OCI-LY7 (cell line): ENCODE results near the gene TM9SF1.

ENCODE experiments used
- EZH2phosphoT487 ChIP-seq: fragments of 200-600 bp; sonication (generic); IDR thresholded peaks from 2 replicates; pipeline ENCODE4 v1.6.1; 2018; ENCODE audit warnings: low read depth, borderline replicate concordance, mild to moderate bottlenecking, mixed run types, antibody characterized with exemption, low read length, moderate library complexity, mixed read lengths
- TF ChIP-seq, protein P1 (sequence below): fragments of 200-600 bp; sonication (generic); conservative IDR thresholded peaks from 2 replicates; pipeline ENCODE4 v1.5.1; 2014; ENCODE audit warnings: mild to moderate bottlenecking, antibody characterized with exemption, low read length, moderate library complexity, mixed read lengths

DNA sequence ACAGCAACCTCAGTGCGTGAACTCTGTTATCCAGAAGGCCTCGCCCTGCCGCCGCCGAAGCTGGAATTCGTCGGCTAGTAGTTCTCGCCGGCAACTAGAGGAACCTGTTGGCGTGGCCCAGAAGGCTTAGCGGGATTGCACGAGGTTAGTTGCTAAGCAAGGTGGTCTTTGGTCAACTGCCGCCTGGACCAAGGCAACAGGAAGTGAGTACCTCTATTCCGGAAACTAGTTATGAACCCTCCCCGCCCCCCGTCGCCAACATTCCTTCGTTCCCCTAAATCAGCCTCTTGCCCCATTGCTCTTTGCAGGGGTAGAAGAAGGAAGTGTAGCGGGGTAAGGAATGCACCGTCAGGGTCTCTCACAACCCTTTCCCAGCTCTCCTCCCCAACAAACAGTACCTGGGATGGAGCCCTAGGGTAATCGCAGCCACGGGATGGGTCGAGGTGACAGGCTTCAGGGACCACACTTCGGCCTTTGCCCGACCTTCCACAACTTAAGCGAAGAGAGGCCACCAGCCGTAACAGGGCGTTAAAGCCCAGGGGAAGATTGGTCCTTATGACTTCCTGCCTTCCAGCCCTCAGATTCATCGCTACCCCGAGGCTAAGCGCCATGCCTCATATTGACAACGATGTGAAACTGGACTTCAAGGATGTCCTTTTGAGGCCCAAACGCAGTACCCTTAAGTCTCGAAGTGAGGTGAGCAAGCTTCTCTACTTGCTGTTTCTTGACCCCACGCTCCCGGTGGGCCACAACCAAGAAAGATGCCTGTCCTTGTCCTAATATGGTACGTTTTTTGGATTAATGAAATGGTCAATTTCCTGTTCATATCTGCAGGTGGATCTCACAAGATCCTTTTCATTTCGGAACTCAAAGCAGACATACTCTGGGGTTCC lies 37.6 kb upstream of the TM9SF1 start, which contains the start of gene GMPR2:
- TF ChIP-seq, protein P1, sequence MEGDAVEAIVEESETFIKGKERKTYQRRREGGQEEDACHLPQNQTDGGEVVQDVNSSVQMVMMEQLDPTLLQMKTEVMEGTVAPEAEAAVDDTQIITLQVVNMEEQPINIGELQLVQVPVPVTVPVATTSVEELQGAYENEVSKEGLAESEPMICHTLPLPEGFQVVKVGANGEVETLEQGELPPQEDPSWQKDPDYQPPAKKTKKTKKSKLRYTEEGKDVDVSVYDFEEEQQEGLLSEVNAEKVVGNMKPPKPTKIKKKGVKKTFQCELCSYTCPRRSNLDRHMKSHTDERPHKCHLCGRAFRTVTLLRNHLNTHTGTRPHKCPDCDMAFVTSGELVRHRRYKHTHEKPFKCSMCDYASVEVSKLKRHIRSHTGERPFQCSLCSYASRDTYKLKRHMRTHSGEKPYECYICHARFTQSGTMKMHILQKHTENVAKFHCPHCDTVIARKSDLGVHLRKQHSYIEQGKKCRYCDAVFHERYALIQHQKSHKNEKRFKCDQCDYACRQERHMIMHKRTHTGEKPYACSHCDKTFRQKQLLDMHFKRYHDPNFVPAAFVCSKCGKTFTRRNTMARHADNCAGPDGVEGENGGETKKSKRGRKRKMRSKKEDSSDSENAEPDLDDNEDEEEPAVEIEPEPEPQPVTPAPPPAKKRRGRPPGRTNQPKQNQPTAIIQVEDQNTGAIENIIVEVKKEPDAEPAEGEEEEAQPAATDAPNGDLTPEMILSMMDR, result no peak
- no peak for TF ChIP-seq EZH2phosphoT487
